CD4-positive, alpha-beta T cell treated with Interleukin-2 at 100 ng/mL for 4 hours (primary cell): Measurements from ENCODE around the gene POLR2J.

Experiments used
- DNase-seq: peaks from one replicate; pipeline ENCODE4 v3.0.0-alpha.2; 2020; ENCODE audit warnings: low spot score

The POLR2J gene

DNA sequence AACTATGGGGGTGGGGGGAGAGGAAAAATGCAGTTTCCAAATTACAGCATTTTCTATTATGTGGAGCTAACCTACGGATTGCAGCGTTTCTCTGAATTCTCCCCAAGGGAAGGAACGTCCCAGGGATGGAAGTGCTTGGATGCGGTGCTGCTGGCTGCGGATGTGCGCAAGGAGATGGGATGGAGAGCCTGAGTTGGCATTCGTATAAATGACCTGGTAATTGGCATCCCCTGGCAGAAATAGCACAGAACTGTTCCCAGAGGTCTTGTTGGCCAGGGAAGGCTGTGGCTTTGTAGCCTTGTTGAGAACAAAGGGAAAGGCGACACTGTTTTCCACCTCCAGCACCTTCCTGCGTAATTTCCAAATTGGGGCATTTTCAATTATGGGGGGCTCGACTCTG, 42.6 kb downstream of the POLR2J start:
- DNase-seq = no peak

DNA sequence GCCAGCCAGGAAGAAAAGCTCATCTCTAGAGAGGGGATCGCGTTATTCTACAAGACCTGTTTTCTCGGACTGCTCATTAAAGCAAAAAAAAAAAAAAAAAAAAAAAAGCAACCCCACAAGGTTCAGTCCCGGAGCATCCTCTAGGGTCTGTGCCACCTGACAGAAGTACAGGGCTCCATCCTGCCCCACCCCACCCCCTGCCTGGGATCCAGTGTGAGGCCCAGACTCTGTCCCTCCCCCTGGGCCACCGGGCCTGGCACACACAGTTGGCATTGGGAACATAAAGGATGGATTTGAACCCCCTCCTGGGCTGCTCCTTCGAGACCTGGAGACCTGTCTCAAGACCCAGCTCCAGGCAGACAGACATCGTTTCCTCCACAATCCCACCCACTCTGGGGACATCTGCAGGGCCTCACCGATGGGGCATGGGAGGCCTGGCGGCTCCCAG, 44.7 kb downstream of the POLR2J start:
- no peak for DNase-seq

GRCh38 chr7:102433219-102434038, 45.3 kb downstream of the POLR2J start, which contains the start of gene ORAI2:
Gene ORAI2, plus strand, starts transcription at chr7:102433575. Its CDS starts 5,382 bp downstream, at chr7:102438957.
- DNase-seq = peak; percentile 88

- DNase-seq = no peak
These were observed 46.1 kb downstream of the POLR2J start for GRCh38 chr7:102432442-102433218.

DNA sequence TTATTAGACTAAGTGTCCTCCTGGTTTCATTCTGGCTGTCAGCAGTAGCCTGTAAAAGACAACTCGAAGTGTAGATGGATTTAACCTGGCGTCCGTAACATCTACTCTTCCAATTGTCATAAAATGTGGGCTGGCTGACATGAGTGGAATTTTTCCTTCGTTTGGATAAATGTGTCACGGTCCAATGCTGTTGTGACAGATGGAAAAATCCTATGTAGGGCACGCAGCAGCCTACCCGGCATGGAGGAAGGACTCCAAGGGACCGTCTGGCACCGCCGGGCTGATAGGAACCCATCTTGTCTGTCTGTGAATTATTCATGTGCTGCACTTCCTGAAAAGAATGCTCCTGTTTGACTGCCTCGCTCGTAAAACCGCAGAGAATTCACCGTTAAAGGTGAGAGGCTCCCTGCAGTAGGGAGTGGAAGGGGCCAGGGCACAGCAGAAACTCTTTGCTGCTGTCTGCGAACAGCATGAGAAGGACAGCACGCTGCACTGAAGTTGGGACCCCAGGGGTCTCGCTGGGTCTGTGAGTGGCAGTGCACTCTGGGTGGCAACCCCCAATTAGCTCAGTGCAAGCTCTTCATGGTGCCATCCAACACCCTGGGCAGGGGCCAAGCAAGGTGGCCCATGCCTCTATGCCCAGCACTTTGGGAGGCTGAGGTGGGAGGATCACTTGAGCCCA, 47.0 kb downstream of the POLR2J start:
- DNase-seq = peak; percentile 81

DNA sequence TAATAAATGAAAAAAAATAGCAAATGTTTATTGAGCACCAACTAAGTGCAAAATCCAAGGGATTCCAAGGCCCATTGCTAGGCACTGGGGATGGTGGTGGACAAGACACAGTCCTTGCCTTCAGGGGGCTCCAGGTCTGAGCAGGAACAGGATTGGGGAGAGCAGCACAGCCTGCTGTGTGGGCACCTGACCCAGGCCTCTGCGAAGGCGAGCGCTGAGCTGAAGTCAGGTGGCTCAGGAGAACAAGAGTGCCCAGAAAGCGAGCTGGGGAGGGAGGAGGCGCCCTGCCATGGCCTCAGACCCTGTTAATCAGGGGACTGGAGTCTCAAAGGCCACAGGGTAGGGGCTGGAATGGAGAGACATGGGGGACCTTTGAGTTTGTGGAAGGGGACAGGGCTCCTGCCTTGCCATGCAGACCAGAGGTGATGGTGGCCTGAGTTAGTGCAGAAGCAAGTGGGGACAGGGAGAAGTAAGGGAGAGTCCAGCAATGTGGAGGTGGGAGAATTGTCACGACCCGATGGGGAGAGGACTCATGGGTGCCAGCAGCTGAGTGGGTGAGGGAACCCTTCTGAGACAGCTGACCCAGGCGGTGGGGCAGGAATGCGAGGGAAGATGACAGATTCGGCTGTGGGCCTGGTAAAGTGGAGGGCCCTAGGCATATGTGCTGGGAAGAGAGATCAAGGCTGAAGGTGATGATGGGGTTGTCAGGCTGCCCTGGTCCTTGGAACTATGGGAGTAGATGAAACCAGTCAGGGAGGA, 49.4 kb downstream of the POLR2J start:
- DNase-seq = no peak

DNA sequence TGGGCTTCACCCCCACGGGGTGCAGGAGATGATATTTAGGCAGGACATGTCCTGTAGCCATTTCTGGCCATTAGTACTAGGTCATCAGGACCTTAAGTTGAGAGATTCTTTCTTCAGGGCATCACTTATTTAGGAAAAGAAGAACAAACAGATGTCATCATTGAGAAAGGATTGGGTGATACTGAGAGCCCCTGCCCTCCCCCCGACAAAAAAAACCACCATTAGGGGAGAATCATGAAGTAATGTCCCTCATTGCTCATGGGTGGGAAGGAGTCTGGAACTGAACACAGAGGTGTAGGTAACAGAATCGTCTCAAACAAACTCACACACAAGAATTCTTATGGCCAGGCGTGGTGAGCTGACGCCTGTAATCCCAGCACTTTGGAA, 51.7 kb downstream of the POLR2J start:
- DNase-seq = no peak

DNA sequence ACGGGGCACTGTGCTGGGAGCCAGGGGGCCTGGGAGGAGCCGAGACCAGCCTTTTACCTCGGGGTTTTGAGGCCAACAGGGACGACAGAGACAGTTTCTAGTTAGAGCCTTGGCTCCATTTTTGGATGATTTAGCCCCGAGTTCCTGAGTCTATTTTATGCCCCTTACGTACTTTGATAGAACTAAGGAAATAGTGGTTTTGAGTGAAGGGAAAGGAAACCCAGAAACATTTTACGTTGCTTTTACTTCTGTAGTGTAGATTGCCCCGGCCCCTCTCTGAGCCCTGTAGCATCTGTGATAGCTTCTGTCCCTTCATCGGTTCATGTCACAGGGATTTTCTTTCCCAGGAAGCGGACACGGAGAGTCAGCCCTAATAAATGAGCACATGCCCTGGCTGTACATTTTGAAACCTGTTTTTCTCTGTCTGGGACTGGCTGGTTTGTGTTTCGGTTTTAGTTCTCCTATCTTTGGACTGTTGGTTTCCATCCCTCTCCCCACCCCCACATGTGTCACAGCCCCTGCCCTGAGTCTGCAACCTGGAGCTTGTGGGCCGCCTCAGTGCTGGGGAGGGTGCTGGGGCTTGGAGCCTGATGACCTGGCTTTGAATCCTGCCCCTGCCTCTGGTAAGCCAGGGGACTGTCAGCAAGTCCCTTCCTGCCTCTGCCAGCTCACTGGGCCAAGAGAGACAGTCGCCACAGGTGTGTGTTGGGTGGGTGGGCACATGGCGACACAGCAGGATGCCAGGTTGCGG, 52.3 kb downstream of the POLR2J start:
- DNase-seq = peak; percentile 78

- DNase-seq = peak; percentile 88
These were observed 53.0 kb downstream of the POLR2J start for GRCh38 chr7:102425639-102426267.

- no peak for DNase-seq
These were observed 53.9 kb downstream of the POLR2J start for GRCh38 chr7:102424787-102425218.

DNA sequence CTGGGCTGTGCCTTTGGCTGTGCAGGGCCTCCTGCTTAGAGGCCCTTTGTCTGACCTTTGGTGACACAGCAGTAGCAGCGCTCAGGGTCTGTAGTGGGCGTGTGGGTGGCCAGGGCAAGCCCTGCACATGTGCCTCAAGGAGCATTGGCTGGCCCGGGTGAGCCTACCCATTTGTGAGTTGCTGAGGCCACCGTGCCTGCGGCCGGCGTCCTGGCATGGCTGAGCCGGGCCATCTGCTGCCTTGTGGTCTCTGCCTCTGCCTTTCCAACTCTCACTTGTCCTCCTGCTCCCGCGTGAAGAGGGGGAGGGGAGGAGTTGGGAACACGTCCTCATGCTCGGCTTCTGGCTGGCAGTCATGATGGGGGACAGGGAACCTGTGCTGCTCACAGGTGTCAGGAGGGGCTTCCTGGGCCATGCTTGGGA, 54.6 kb downstream of the POLR2J start:
- DNase-seq = no peak
